SK-N-SH (cell line): Measurements from ENCODE around the gene INO80. TPM values are rescaled to one million over a fixed set of nuclear protein-coding genes. Genes with fewer than 3 reads are reported as not detected.
A peak's percentile ranks its signal among the peaks of the same experiment; 100 is the strongest.

Source experiments
- CTCF ChIA-PET: fragments of 300-600, 350-600 bp; formaldehyde crosslinking; extraction: SDS; loops from one replicate; lab custom pipeline; 2021; lab: Yijun Ruan, JAX
- POLR2A ChIA-PET: fragments of 350-600 bp; sonication (Branson Sonifier 250); formaldehyde crosslinking; extraction: SDS; loops from one replicate; lab custom pipeline; 2020; ENCODE audit warnings: antibody characterized with exemption, inconsistent platforms; lab: Yijun Ruan, JAX
- DNase-seq: peaks from one replicate; pipeline ENCODE4 v3.0.0; 2012
- H2AFZ ChIP-seq: fragments of 200-600 bp; sonication (generic); 2 replicates; pipeline ENCODE4 v1.8.1; 2016; ENCODE audit warnings: antibody characterized with exemption, mild to moderate bottlenecking, low read depth
- H3F3A ChIP-seq: fragments of 200-600 bp; sonication (generic); replicated peaks from 2 replicates; pipeline ENCODE3; 2016; ENCODE audit warnings: antibody characterized with exemption, mild to moderate bottlenecking; ENCODE audit not compliant: insufficient read depth
- H3K27ac ChIP-seq, 2 experiments: fragments of 200-500 bp in 1 of 2; fragments of 200-600 bp in 1 of 2; sonication (Bioruptor generic) in 1 of 2; sonication (generic), shearing (Covaris generic) in 1 of 2; 2 replicates each; pipeline versions ENCODE4 v1.5.1 to v1.6.1; 2014 to 2016; ENCODE audit warnings: low read depth in 2 of 2, inconsistent platforms in 1 of 2, low read length in 1 of 2, mild to moderate bottlenecking in 1 of 2, mixed read lengths in 1 of 2
- H3K27me3 ChIP-seq: fragments of 200-600 bp; sonication (generic), shearing (Covaris generic); 2 replicates; pipeline ENCODE4 v1.6.1; 2016; ENCODE audit warnings: mixed run types; ENCODE audit not compliant: insufficient read depth
- H3K36me3 ChIP-seq, 2 experiments: fragments of 200-500 bp in 1 of 2; fragments of 200-600 bp in 1 of 2; sonication (Bioruptor generic) in 1 of 2; sonication (generic) in 1 of 2; replicated peaks in 1 of 2; 2 replicates each; pipeline versions ENCODE3 to v1.5.1; 2014 to 2016; ENCODE audit warnings: low read length in 1 of 2, mild to moderate bottlenecking in 1 of 2; ENCODE audit not compliant: insufficient read depth in 2 of 2, control insufficient read depth in 1 of 2
- H3K4me1 ChIP-seq, 2 experiments: fragments of 200-500 bp in 1 of 2; fragments of 200-600 bp in 1 of 2; sonication (Bioruptor generic) in 1 of 2; sonication (generic), shearing (Covaris generic) in 1 of 2; 2 replicates each; pipeline versions ENCODE4 v1.5.1 to v1.6.1; 2014 to 2016; ENCODE audit warnings: low read depth in 1 of 2, low read length in 1 of 2, mixed run types in 1 of 2; ENCODE audit not compliant: insufficient read depth in 2 of 2, control insufficient read depth in 1 of 2
- H3K4me2 ChIP-seq: fragments of 200-600 bp; sonication (generic), shearing (Covaris generic); 2 replicates; pipeline ENCODE4 v1.6.1; 2017; ENCODE audit warnings: mixed run types
- H3K4me3 ChIP-seq, 2 experiments: fragments of 200-500 bp in 1 of 2; fragments of 200-600 bp in 1 of 2; sonication (Bioruptor generic) in 1 of 2; sonication (generic), shearing (Covaris generic) in 1 of 2; 2 replicates each; pipeline versions ENCODE4 v1.5.1 to v1.8.1; 2014 to 2016; ENCODE audit warnings: low read depth in 2 of 2, inconsistent platforms in 1 of 2, low read length in 1 of 2, mild to moderate bottlenecking in 1 of 2, mixed read lengths in 1 of 2, moderate library complexity in 1 of 2
- H3K79me2 ChIP-seq: fragments of 200-600 bp; sonication (generic); 2 replicates; pipeline ENCODE4 v1.8.1; 2017; ENCODE audit warnings: mild to moderate bottlenecking; ENCODE audit not compliant: insufficient read depth
- H3K9ac ChIP-seq: fragments of 200-600 bp; sonication (generic); 2 replicates; pipeline ENCODE4 v1.6.1; 2017; ENCODE audit warnings: mixed run types
- H3K9me2 ChIP-seq: fragments of 200-600 bp; sonication (generic); 2 replicates; pipeline ENCODE4 v1.6.1; 2017; ENCODE audit warnings: mixed run types
- H3K9me3 ChIP-seq: fragments of 200-600 bp; sonication (generic); 2 replicates; pipeline ENCODE4 v1.6.1; 2017; ENCODE audit warnings: mixed run types, mild to moderate bottlenecking, moderate library complexity
- H4K20me1 ChIP-seq: fragments of 200-600 bp; sonication (generic); 2 replicates; pipeline ENCODE4 v1.6.1; 2017; ENCODE audit warnings: mild to moderate bottlenecking, mixed run types; ENCODE audit not compliant: insufficient read depth
- CHD2 ChIP-seq: fragments of 150-350 bp; IDR thresholded peaks from 2 replicates; pipeline ENCODE4 v1.6.1; 2018; ENCODE audit warnings: low read length; ENCODE audit not compliant: partially characterized antibody
- ELF1 ChIP-seq: IDR thresholded peaks from 2 replicates; pipeline ENCODE4 v1.4.0; 2012
- FOXJ3 ChIP-seq: sonication (generic); formaldehyde crosslinking; IDR thresholded peaks from 2 replicates; pipeline ENCODE4 v1.5.1; 2020; ENCODE audit warnings: mild to moderate bottlenecking, missing genetic modification reagents
- GABPA ChIP-seq: IDR thresholded peaks from 2 replicates; pipeline ENCODE4 v1.4.0; 2012; ENCODE audit warnings: low read depth, mild to moderate bottlenecking
- GATA2 ChIP-seq: sonication (generic); formaldehyde crosslinking; IDR thresholded peaks from 2 replicates; pipeline ENCODE4 v1.5.0; 2020; ENCODE audit warnings: mild to moderate bottlenecking, missing genetic modification reagents
- IRF3 ChIP-seq: fragments of 150-350 bp; IDR thresholded peaks from 2 replicates; pipeline ENCODE4 v1.6.1; 2016; ENCODE audit warnings: mild to moderate bottlenecking, low read depth, low read length
- JUND ChIP-seq: IDR thresholded peaks from 2 replicates; pipeline ENCODE4 v1.4.0; 2012
- MEF2A ChIP-seq: IDR thresholded peaks from 2 replicates; pipeline ENCODE4 v1.4.0; 2012; ENCODE audit warnings: low read depth, borderline replicate concordance
- NFIC ChIP-seq: IDR thresholded peaks from 2 replicates; pipeline ENCODE4 v1.4.0; 2012; ENCODE audit warnings: borderline replicate concordance
- NRF1 ChIP-seq: IDR thresholded peaks from 2 replicates; pipeline ENCODE4 v1.6.1; 2012; ENCODE audit warnings: low read depth, mild to moderate bottlenecking, low read length
- PBX3 ChIP-seq: IDR thresholded peaks from 2 replicates; pipeline ENCODE4; 2012
- POLR2AphosphoS5 ChIP-seq: IDR thresholded peaks from 2 replicates; pipeline ENCODE4 v1.6.1; 2012; ENCODE audit warnings: low read depth, low read length
- RAD21 ChIP-seq: IDR thresholded peaks from 2 replicates; pipeline ENCODE4 v1.6.1; 2012; ENCODE audit warnings: mild to moderate bottlenecking, low read length
- RCOR1 ChIP-seq: fragments of 150-350 bp; IDR thresholded peaks from 2 replicates; pipeline ENCODE4 v1.6.1; 2017; ENCODE audit warnings: antibody characterized with exemption, low read length
- REST ChIP-seq: IDR thresholded peaks from 2 replicates; pipeline ENCODE4 v1.6.1; 2012; ENCODE audit warnings: mild to moderate bottlenecking, low read depth, low read length, moderate library complexity
- SIN3A ChIP-seq: IDR thresholded peaks from 2 replicates; pipeline ENCODE4 v1.6.1; 2012; ENCODE audit warnings: low read depth, mild to moderate bottlenecking, low read length, moderate library complexity, borderline replicate concordance
- SMC3 ChIP-seq: IDR thresholded peaks from 2 replicates; pipeline ENCODE4 v1.6.1; 2012; ENCODE audit warnings: low read depth, low read length, improper control_type of control experiment
- TAF1 ChIP-seq: IDR thresholded peaks from 2 replicates; pipeline ENCODE4 v1.6.1; 2012; ENCODE audit warnings: low read depth, mild to moderate bottlenecking, low read length, moderate library complexity, borderline replicate concordance
- TCF12 ChIP-seq: IDR thresholded peaks from 2 replicates; pipeline ENCODE4 v1.4.0; 2012
- USF1 ChIP-seq: IDR thresholded peaks from 2 replicates; pipeline ENCODE4 v1.4.0; 2012; ENCODE audit warnings: low read depth, borderline replicate concordance
- USF2 ChIP-seq: fragments of 150-350 bp; IDR thresholded peaks from 2 replicates; pipeline ENCODE4 v1.6.1; 2017; ENCODE audit warnings: antibody characterized with exemption, low read length, low read depth, borderline replicate concordance
- YY1 ChIP-seq: IDR thresholded peaks from 2 replicates; pipeline ENCODE4 v1.4.0; 2012; ENCODE audit warnings: low read depth, mild to moderate bottlenecking
- WGBS: methylation state at CpG from one replicate; pipeline ENCODE4 v1.1.6; 2017; ENCODE audit warnings: low lambda C conversion rate; 5-methylcytosine and 5-hydroxymethylcytosine counted together
- polyA plus RNA-seq, 3 experiments: library from polyadenylated mRNA; depleted of rRNA; stranded (reverse); fragments of >200 nt; gene quantifications; 2 replicates each; pipeline ENCODE4 v1.2.3, GENCODE V29; 2012
- TF ChIP-seq, protein P1 (sequence below): fragments of 200-600 bp; sonication (generic); IDR thresholded peaks from 2 replicates; pipeline ENCODE4 v1.6.1; 2017; ENCODE audit warnings: antibody characterized with exemption, mild to moderate bottlenecking, moderate library complexity
- TF ChIP-seq, protein P2 (sequence below): IDR thresholded peaks from 2 replicates; pipeline ENCODE4 v1.4.0; 2012; ENCODE audit warnings: low read depth

Gene INO80
- polyA plus RNA-seq, 1 of the 3 experiments (the other 2 are of a cell fraction): 4.6 TPM

- CTCF ChIA-PET: interaction anchor here (0.6 to 2.3 kb wide), 7 partner anchors 37 to 124 kb away, joined by 3 to 12 read pairs (median 3); no protein-coding TSS in a partner anchor
- peaks cover 0 to 38% of the 10 kb centered on the region in 2 experiments; a peak in 2 of 4 replicates for H3K4me1 ChIP-seq
- H3K36me3 ChIP-seq: peaks cover 66 to 79% of the 10 kb centered on the region in 2 experiments
- peak overlapping the region; percentile 72 for H3K4me2 ChIP-seq
- peaks cover 52% of the 10 kb centered on the region for H3F3A ChIP-seq
- WGBS: 20% methylated on average over 4 of the region's 13 CpGs
- H3K9me2 ChIP-seq: no peaks in the 10 kb centered on the region
- H3K79me2 ChIP-seq: no peaks in the 10 kb centered on the region
- H3K27ac ChIP-seq: peak overlapping the region; percentile 67 to 91
- H2AFZ ChIP-seq: peak overlapping the region; percentile 17; the same call in 1 of the 2 replicates
- H3K4me3 ChIP-seq: peak overlapping the region in 1 of 2 experiments; percentile 3; a peak in 1 of 4 replicates
- H3K9me3 ChIP-seq: no peaks in the 10 kb centered on the region
- H4K20me1 ChIP-seq: no peaks in the 10 kb centered on the region
- DNase-seq: no peak
- H3K9ac ChIP-seq: peak overlapping the region; percentile 53
- POLR2A ChIA-PET: no interaction called here
- H3K27me3 ChIP-seq: no peaks in the 10 kb centered on the region
- TF ChIP-seq PBX3 (peak; percentile 66), REST (no peak), SIN3A (no peak), RAD21 (no peak), YY1 (no peak), USF1 (no peak), POLR2AphosphoS5 (no peak; the same call in 1 of the 2 replicates), NFIC (peak; percentile 81), CHD2 (no peak), TAF1 (no peak), FOXJ3 (CRISPR knock-in tag) (no peak), IRF3 (no peak), ELF1 (peak; percentile 65), MEF2A (no peak), NRF1 (no peak), GATA2 (no peak), SMC3 (no peak), GABPA (no peak), JUND (peak; percentile 72), USF2 (no peak), TCF12 (peak; percentile 68), RCOR1 (no peak)
- TF ChIP-seq, protein P1, sequence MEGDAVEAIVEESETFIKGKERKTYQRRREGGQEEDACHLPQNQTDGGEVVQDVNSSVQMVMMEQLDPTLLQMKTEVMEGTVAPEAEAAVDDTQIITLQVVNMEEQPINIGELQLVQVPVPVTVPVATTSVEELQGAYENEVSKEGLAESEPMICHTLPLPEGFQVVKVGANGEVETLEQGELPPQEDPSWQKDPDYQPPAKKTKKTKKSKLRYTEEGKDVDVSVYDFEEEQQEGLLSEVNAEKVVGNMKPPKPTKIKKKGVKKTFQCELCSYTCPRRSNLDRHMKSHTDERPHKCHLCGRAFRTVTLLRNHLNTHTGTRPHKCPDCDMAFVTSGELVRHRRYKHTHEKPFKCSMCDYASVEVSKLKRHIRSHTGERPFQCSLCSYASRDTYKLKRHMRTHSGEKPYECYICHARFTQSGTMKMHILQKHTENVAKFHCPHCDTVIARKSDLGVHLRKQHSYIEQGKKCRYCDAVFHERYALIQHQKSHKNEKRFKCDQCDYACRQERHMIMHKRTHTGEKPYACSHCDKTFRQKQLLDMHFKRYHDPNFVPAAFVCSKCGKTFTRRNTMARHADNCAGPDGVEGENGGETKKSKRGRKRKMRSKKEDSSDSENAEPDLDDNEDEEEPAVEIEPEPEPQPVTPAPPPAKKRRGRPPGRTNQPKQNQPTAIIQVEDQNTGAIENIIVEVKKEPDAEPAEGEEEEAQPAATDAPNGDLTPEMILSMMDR: no peak
- TF ChIP-seq, protein P2, sequence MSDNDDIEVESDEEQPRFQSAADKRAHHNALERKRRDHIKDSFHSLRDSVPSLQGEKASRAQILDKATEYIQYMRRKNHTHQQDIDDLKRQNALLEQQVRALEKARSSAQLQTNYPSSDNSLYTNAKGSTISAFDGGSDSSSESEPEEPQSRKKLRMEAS: no peak
Observed at GRCh38 chr15:40982855-40983254, 133.2 kb downstream of the INO80 start.
